Hepatocyte (in vitro differentiated cells): ENCODE data around the gene STRBP. TPM values are rescaled to one million over a fixed set of nuclear protein-coding genes. Genes with fewer than 3 reads are reported as not detected.

ENCODE experiments used
- DNase-seq: peaks from one replicate; pipeline ENCODE4 v3.0.0-alpha.2; 2016; ENCODE audit warnings: low spot score
- H2AFZ ChIP-seq: fragments of 200-600 bp; sonication (generic); 2 replicates; pipeline ENCODE4 v1.6.0; 2016; ENCODE audit warnings: antibody characterized with exemption, mild to moderate bottlenecking
- H3K27ac ChIP-seq: fragments of 200-600 bp; sonication (generic); 2 replicates; pipeline ENCODE4 v1.5.1; 2016; ENCODE audit warnings: mild to moderate bottlenecking
- H3K27me3 ChIP-seq: fragments of 200-600 bp; sonication (generic); 2 replicates; pipeline ENCODE4 v1.6.1; 2016
- H3K36me3 ChIP-seq: fragments of 200-600 bp; sonication (generic); replicated peaks from 2 replicates; pipeline ENCODE4 v1.5.1; 2016; ENCODE audit warnings: low read depth; ENCODE audit not compliant: insufficient read depth
- H3K4me1 ChIP-seq: fragments of 200-600 bp; sonication (generic); 2 replicates; pipeline ENCODE4 v1.5.1; 2016; ENCODE audit warnings: mild to moderate bottlenecking, moderate library complexity; ENCODE audit not compliant: insufficient read depth
- H3K4me2 ChIP-seq: fragments of 200-600 bp; sonication (generic); 2 replicates; pipeline ENCODE4 v1.6.0; 2016
- H3K4me3 ChIP-seq: fragments of 200-600 bp; sonication (generic); 2 replicates; pipeline ENCODE4 v1.5.1; 2016; ENCODE audit warnings: mild to moderate bottlenecking
- H3K79me2 ChIP-seq: fragments of 200-600 bp; sonication (generic); 2 replicates; pipeline ENCODE4 v1.6.0; 2017; ENCODE audit warnings: mild to moderate bottlenecking
- H3K9me2 ChIP-seq: fragments of 200-600 bp; sonication (generic); replicated peaks from 2 replicates; pipeline ENCODE4 v1.6.0; 2017; ENCODE audit warnings: mild to moderate bottlenecking; ENCODE audit not compliant: insufficient read depth
- H3K9me3 ChIP-seq: fragments of 200-600 bp; sonication (generic); 2 replicates; pipeline ENCODE4 v1.5.1; 2016; ENCODE audit warnings: low read depth, mild to moderate bottlenecking
- H4K20me1 ChIP-seq: fragments of 200-600 bp; sonication (generic); 2 replicates; pipeline ENCODE4 v1.6.0; 2016; ENCODE audit warnings: mild to moderate bottlenecking; ENCODE audit not compliant: insufficient read depth, poor library complexity, severe bottlenecking
- CTCF ChIP-seq: fragments of 200-600 bp; sonication (generic); IDR thresholded peaks from 2 replicates; pipeline ENCODE4 v1.5.1; 2016; ENCODE audit warnings: antibody characterized with exemption, mild to moderate bottlenecking; ENCODE audit not compliant: poor library complexity
- EZH2 ChIP-seq: fragments of 200-600 bp; sonication (generic); IDR thresholded peaks from 2 replicates; pipeline ENCODE4 v1.6.1; 2016; ENCODE audit warnings: antibody characterized with exemption, mild to moderate bottlenecking, borderline replicate concordance
- EZH2phosphoT487 ChIP-seq: fragments of 200-600 bp; sonication (generic); IDR thresholded peaks from one replicate; pipeline ENCODE4 v1.6.1; 2018; ENCODE audit warnings: antibody characterized with exemption, mild to moderate bottlenecking, low read depth, moderate library complexity; ENCODE audit not compliant: unreplicated experiment, severe bottlenecking
- WGBS: methylation state at CpG from one replicate; pipeline ENCODE4 v1.1.6; 2016; ENCODE audit warnings: low lambda C conversion rate; ENCODE audit errors: missing lambda C conversion rate; 5-methylcytosine and 5-hydroxymethylcytosine counted together
- polyA plus RNA-seq: library from polyadenylated mRNA; unstranded; fragments of >200 nt; fragmentation: Nextera tagmentation; extraction: Ambion mirVana; gene quantifications from 2 replicates; pipeline ENCODE4 v1.2.1, GENCODE V29; 2016
- total RNA-seq: library from RNA; depleted of rRNA; stranded (reverse); fragments of >200 nt; gene quantifications from 2 replicates; pipeline ENCODE4 v1.2.3, GENCODE V29; 2014

The STRBP gene
- total and polyA plus RNA-seq, 2 experiments from 2014 or later = 26.8 to 27.7 TPM

GRCh38 chr9:123108976-123109375 is 159.4 kb downstream of the STRBP start:
- no peaks in the 10 kb centered on the region for H4K20me1 ChIP-seq
- H3K36me3 ChIP-seq = no peaks in the 10 kb centered on the region
- no peak overlapping the region for H3K4me3 ChIP-seq
- no peak for DNase-seq
- TF ChIP-seq CTCF = no peak
- TF ChIP-seq EZH2 = no peak
- TF ChIP-seq EZH2phosphoT487 = no peak
- H3K9me2 ChIP-seq = no peaks in the 10 kb centered on the region
- H3K27me3 ChIP-seq = no peaks in the 10 kb centered on the region
- 96% methylated on average over 9 of the region's 9 CpGs for WGBS
- H3K4me2 ChIP-seq = no peak overlapping the region
- H3K27ac ChIP-seq = peak overlapping the region; percentile 84
- H3K9me3 ChIP-seq = no peaks in the 10 kb centered on the region
- no peaks in the 10 kb centered on the region for H3K79me2 ChIP-seq
- peaks cover 10% of the 10 kb centered on the region for H3K4me1 ChIP-seq
- H2AFZ ChIP-seq = no peak overlapping the region

- Histone ChIP-seq H2AFZ (no peak overlapping the region), H3K4me1 (peaks cover 10% of the 10 kb centered on the region), H3K79me2 (no peaks in the 10 kb centered on the region), H4K20me1 (no peaks in the 10 kb centered on the region), H3K9me3 (no peaks in the 10 kb centered on the region), H3K36me3 (no peaks in the 10 kb centered on the region), H3K27me3 (no peaks in the 10 kb centered on the region), H3K27ac (no peak overlapping the region), H3K9me2 (no peaks in the 10 kb centered on the region), H3K4me2 (no peak overlapping the region), H3K4me3 (no peak overlapping the region)
- TF ChIP-seq EZH2phosphoT487 (no peak), CTCF (no peak), EZH2 (no peak)
- no peak for DNase-seq
- 84% methylated on average over 11 of the region's 11 CpGs for WGBS
Measured at GRCh38 chr9:123107639-123108285, 160.6 kb downstream of the STRBP start.

GRCh38 chr9:123105490-123105889 is 162.9 kb downstream of the STRBP start:
- H3K27me3 ChIP-seq = no peaks in the 10 kb centered on the region
- no peak overlapping the region for H3K27ac ChIP-seq
- no peaks in the 10 kb centered on the region for H3K9me3 ChIP-seq
- H3K36me3 ChIP-seq = no peaks in the 10 kb centered on the region
- no peaks in the 10 kb centered on the region for H3K79me2 ChIP-seq
- H4K20me1 ChIP-seq = no peaks in the 10 kb centered on the region
- no peak overlapping the region for H2AFZ ChIP-seq
- TF ChIP-seq CTCF (no peak), EZH2 (no peak), EZH2phosphoT487 (no peak)
- H3K4me3 ChIP-seq = no peak overlapping the region
- peaks cover 10% of the 10 kb centered on the region for H3K4me1 ChIP-seq
- 88% methylated on average over 5 of the region's 5 CpGs for WGBS
- H3K9me2 ChIP-seq = no peaks in the 10 kb centered on the region
- no peak overlapping the region for H3K4me2 ChIP-seq
- DNase-seq = no peak
